HG03558 (cell line): ENCODE data around the gene PARP6.

Source experiments
- ATAC-seq: cut with Tn5 transposase; IDR thresholded peaks from one replicate; pipeline ENCODE4 v1.9.1; 2021; ENCODE audit warnings: moderate number of reproducible peaks; ENCODE audit not compliant: unreplicated experiment; ENCODE audit errors: extremely low read depth

The PARP6 gene

GRCh38 chr15:72272213-72272996 lies at the start of gene PARP6:
PARP6 (minus strand) TSS chr15:72272554; CDS start chr15:72267477, 5,077 bp downstream.
- ATAC-seq, result peak; percentile 85

GRCh38 chr15:72319985-72320671 lies 47.8 kb upstream of the PARP6 start, which contains the start of gene CELF6:
CELF6 (minus strand) TSS chr15:72320157; CDS start chr15:72319874, 283 bp downstream.
- no peak for ATAC-seq

- no peak for ATAC-seq
These were observed 47.1 kb upstream of the PARP6 start for GRCh38 chr15:72319360-72319984.

- no peak for ATAC-seq
These were observed 46.1 kb upstream of the PARP6 start for GRCh38 chr15:72318408-72318942.

GRCh38 chr15:72315706-72316370 lies 43.5 kb upstream of the PARP6 start:
- no peak for ATAC-seq

GRCh38 chr15:72313881-72314280 lies 41.5 kb upstream of the PARP6 start:
- no peak for ATAC-seq

GRCh38 chr15:72313448-72313840 lies 41.1 kb upstream of the PARP6 start:
- no peak for ATAC-seq

GRCh38 chr15:72312605-72313447 lies 40.5 kb upstream of the PARP6 start:
- ATAC-seq, result no peak

GRCh38 chr15:72307026-72307425 lies 34.7 kb upstream of the PARP6 start:
- ATAC-seq, result no peak

GRCh38 chr15:72306211-72306785 lies 33.9 kb upstream of the PARP6 start:
- no peak for ATAC-seq

GRCh38 chr15:72304596-72304995 lies 32.2 kb upstream of the PARP6 start:
- ATAC-seq, result no peak

GRCh38 chr15:72302955-72303354 lies 30.6 kb upstream of the PARP6 start:
- ATAC-seq, result no peak

GRCh38 chr15:72289597-72290325 lies 17.4 kb upstream of the PARP6 start:
- no peak for ATAC-seq

- no peak for ATAC-seq
These were observed 16.6 kb upstream of the PARP6 start for GRCh38 chr15:72288796-72289596.

- no peak for ATAC-seq
These were observed 13.7 kb upstream of the PARP6 start for GRCh38 chr15:72285927-72286516.

- ATAC-seq, result no peak
These were observed 13.0 kb upstream of the PARP6 start for GRCh38 chr15:72285402-72285801.

GRCh38 chr15:72284781-72285180 lies 12.4 kb upstream of the PARP6 start:
- ATAC-seq, result no peak
